Trophoblast cell (in vitro differentiated cells and primary cell): Measurements from ENCODE around the gene WDR38.

Source experiments
- DNase-seq, 2 donors: peaks; one replicate each; pipeline ENCODE4 v3.0.0-alpha.2; 2016
- H2AFZ ChIP-seq: 2 replicates; pipeline ENCODE4 v1.6.1; 2013; ENCODE audit warnings: low read length, moderate library complexity, mild to moderate bottlenecking; ENCODE audit not compliant: insufficient read depth, poor library complexity
- H2AK5ac ChIP-seq: 2 replicates; pipeline ENCODE4 v1.6.1; 2013; ENCODE audit warnings: mild to moderate bottlenecking, low read length
- H2BK120ac ChIP-seq: 2 replicates; pipeline ENCODE4 v1.6.1; 2013; ENCODE audit warnings: low read length, mild to moderate bottlenecking, moderate library complexity; ENCODE audit not compliant: insufficient read depth, poor library complexity
- H2BK12ac ChIP-seq: 2 replicates; pipeline ENCODE4 v1.6.1; 2013; ENCODE audit warnings: mild to moderate bottlenecking, low read length, moderate library complexity
- H2BK5ac ChIP-seq: 2 replicates; pipeline ENCODE4 v1.6.1; 2013; ENCODE audit warnings: low read length, low read depth, moderate library complexity, mild to moderate bottlenecking; ENCODE audit not compliant: poor library complexity
- H3K14ac ChIP-seq: 2 replicates; pipeline ENCODE4 v1.6.1; 2013; ENCODE audit warnings: mild to moderate bottlenecking, low read length
- H3K18ac ChIP-seq: 2 replicates; pipeline ENCODE4 v1.6.1; 2013; ENCODE audit warnings: mild to moderate bottlenecking, low read length
- H3K23ac ChIP-seq: 2 replicates; pipeline ENCODE4 v1.6.1; 2013; ENCODE audit warnings: low read length
- H3K27ac ChIP-seq: 2 replicates; pipeline ENCODE4 v1.5.1; 2013; ENCODE audit warnings: low read depth, mild to moderate bottlenecking, inconsistent platforms, low read length, moderate library complexity
- H3K27me3 ChIP-seq: 2 replicates; pipeline ENCODE4 v1.6.1; 2013; ENCODE audit warnings: inconsistent platforms, mild to moderate bottlenecking, low read length, moderate library complexity; ENCODE audit not compliant: insufficient read depth
- H3K36me3 ChIP-seq, 2 experiments: 1 replicate in 1 of 2; 2 replicates in 1 of 2; pipeline ENCODE4 v1.6.1; 2013; ENCODE audit warnings: low read length in 2 of 2, mild to moderate bottlenecking in 2 of 2, moderate library complexity in 1 of 2; ENCODE audit not compliant: insufficient read depth in 2 of 2, control insufficient read depth in 1 of 2
- H3K4ac ChIP-seq: 2 replicates; pipeline ENCODE4 v1.6.1; 2013; ENCODE audit warnings: low read depth, mild to moderate bottlenecking, low read length, moderate library complexity
- H3K4me1 ChIP-seq, 2 experiments: 1 replicate in 1 of 2; 2 replicates in 1 of 2; pipeline ENCODE4 v1.6.1; 2013; ENCODE audit warnings: low read length in 2 of 2, mild to moderate bottlenecking in 2 of 2, moderate library complexity in 1 of 2; ENCODE audit not compliant: insufficient read depth in 2 of 2, control insufficient read depth in 1 of 2
- H3K4me2 ChIP-seq: 2 replicates; pipeline ENCODE4 v1.6.1; 2013; ENCODE audit warnings: inconsistent platforms, mild to moderate bottlenecking, low read length, moderate library complexity
- H3K4me3 ChIP-seq: 2 replicates; pipeline ENCODE4 v1.5.1; 2013; ENCODE audit warnings: mild to moderate bottlenecking, low read depth, low read length, inconsistent platforms
- H3K79me1 ChIP-seq: one replicate; pipeline ENCODE4 v1.6.1; 2013; ENCODE audit warnings: low read length
- H3K79me2 ChIP-seq: 2 replicates; pipeline ENCODE4 v1.6.1; 2013; ENCODE audit warnings: low read length, mild to moderate bottlenecking; ENCODE audit not compliant: control insufficient read depth, insufficient read depth, poor library complexity
- H3K9ac ChIP-seq: 2 replicates; pipeline ENCODE4 v1.6.1; 2013; ENCODE audit warnings: mild to moderate bottlenecking, low read length
- H3K9me3 ChIP-seq: 2 replicates; pipeline ENCODE4 v1.6.1; 2013; ENCODE audit warnings: low read depth, mild to moderate bottlenecking, control low read depth, inconsistent platforms, low read length; ENCODE audit not compliant: insufficient read depth
- H4K12ac ChIP-seq: 2 replicates; pipeline ENCODE4 v1.6.1; 2013; ENCODE audit warnings: low read depth, mild to moderate bottlenecking, low read length, moderate library complexity
- H4K8ac ChIP-seq: 2 replicates; pipeline ENCODE4 v1.6.1; 2013; ENCODE audit warnings: low read depth, mild to moderate bottlenecking, low read length, moderate library complexity
- H4K91ac ChIP-seq: one replicate; pipeline ENCODE4 v1.6.1; 2013; ENCODE audit warnings: low read depth, mild to moderate bottlenecking, low read length, moderate library complexity
- WGBS: extraction: QIAGEN DNeasy Blood & Tissue Kit; methylation state at CpG from one replicate; pipeline ENCODE4 v1.1.7; 2013; ENCODE audit warnings: missing lambda C conversion rate; ENCODE audit not compliant: insufficient read length, insufficient coverage; ENCODE audit errors: extremely low coverage; 5-methylcytosine and 5-hydroxymethylcytosine counted together

Gene WDR38

DNA sequence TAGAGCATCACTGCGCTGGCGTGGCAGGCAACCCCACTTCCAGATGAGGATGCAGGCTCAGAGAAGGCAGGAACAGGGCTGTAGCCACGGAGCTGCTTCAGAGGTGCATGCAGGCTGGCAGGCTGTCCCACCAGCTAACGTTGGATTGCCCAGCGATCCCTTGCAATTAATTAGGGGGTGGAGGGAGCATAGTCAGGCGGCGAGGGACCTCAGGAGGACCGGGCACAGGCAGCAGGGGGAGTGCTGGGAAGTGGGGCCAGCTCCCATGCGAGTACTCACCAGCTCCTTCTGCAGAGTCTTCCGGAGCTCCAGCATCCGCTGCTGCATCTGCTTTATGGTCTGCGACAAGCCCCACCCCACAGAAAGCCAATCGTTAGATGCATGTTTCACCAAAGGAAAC lies 29.0 kb downstream of the WDR38 start:
- WGBS: no CpG with 5 or more reads among the region's 13 CpGs

DNA sequence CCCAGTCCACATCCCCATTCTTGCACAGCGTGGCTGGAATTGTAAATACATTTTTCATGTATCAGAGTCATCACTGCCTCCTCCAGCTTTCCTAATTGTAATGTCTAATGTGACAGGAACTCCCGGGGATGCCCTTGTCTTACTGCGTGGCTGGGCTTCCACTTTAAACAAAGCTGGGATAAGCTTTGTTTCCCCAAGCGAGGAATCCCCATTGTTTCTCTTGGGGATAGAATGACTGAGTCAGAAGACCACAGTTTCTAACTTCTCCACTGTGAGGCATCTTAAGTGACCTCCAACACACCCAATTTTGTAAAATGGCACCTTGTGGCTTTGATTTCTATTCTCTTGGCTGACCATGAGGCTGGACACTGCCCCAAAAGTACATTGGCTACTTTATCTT lies 31.1 kb downstream of the WDR38 start:
- no peak overlapping the region for H2AFZ ChIP-seq
- H3K14ac ChIP-seq: no peak overlapping the region
- H3K18ac ChIP-seq: no peak overlapping the region
- no peak overlapping the region for H3K9ac ChIP-seq
- no peaks in the 10 kb centered on the region for H3K79me2 ChIP-seq
- peaks cover 39 to 62% of the 10 kb centered on the region in 2 experiments for H3K36me3 ChIP-seq
- no peak overlapping the region for H3K23ac ChIP-seq
- DNase-seq: no peak
- H2BK5ac ChIP-seq: no peak overlapping the region
- no peaks in the 10 kb centered on the region for H3K27me3 ChIP-seq
- no peak overlapping the region for H2BK12ac ChIP-seq
- H3K4me1 ChIP-seq: no peaks in the 10 kb centered on the region
- H3K4me3 ChIP-seq: no peak overlapping the region
- H3K9me3 ChIP-seq: peaks cover 5% of the 10 kb centered on the region
- no peak overlapping the region for H4K12ac ChIP-seq
- no peak overlapping the region for H3K27ac ChIP-seq
- H3K4me2 ChIP-seq: no peak overlapping the region
- no CpG with 5 or more reads among the region's 4 CpGs for WGBS
- no peak overlapping the region for H2BK120ac ChIP-seq
- no peak overlapping the region for H4K8ac ChIP-seq
- H2AK5ac ChIP-seq: no peak overlapping the region
- no peak overlapping the region for H4K91ac ChIP-seq
- no peak overlapping the region for H3K4ac ChIP-seq
- no peaks in the 10 kb centered on the region for H3K79me1 ChIP-seq

More for the DNA sequence above, 29.0 kb downstream of the WDR38 start:
- Histone ChIP-seq H3K4me3 (peak overlapping the region; percentile 2), H3K27ac (no peak overlapping the region), H3K23ac (no peak overlapping the region), H4K91ac (no peak overlapping the region), H3K9me3 (peaks cover 5% of the 10 kb centered on the region), H4K8ac (no peak overlapping the region), H3K4me2 (no peak overlapping the region), H2AFZ (no peak overlapping the region), H3K18ac (no peak overlapping the region), H3K79me2 (no peaks in the 10 kb centered on the region), H3K79me1 (no peaks in the 10 kb centered on the region), H3K27me3 (no peaks in the 10 kb centered on the region), H3K36me3 (peaks cover 36 to 59% of the 10 kb centered on the region in 2 experiments), H2BK12ac (no peak overlapping the region), H2AK5ac (no peak overlapping the region), H3K4me1 (no peaks in the 10 kb centered on the region), H2BK5ac (no peak overlapping the region), H2BK120ac (no peak overlapping the region), H3K4ac (no peak overlapping the region), H3K14ac (no peak overlapping the region), H3K9ac (no peak overlapping the region), H4K12ac (no peak overlapping the region)
- no peak for DNase-seq

DNA sequence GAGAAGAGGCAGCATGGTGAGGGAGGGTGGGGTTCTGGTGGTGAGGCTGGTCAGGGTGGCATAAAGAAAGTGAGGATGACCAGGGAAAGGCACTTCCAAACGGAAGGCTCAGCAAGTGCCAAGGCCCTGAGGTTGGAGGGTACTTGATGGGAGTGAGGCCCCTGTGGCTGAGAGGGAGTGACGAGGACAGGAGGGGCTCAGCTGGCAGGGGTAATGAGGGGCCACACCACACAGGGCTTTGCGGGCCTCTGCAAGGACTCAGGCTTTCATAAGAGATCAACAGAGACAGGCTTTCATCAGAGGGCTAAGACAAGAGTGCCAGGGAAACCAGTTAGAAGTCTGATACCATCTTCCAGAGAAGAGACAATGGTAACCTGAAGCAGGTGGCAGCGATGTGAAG lies 32.3 kb downstream of the WDR38 start:
- no peak for DNase-seq
- H3K9ac ChIP-seq: no peak overlapping the region
- no peak overlapping the region for H3K4me3 ChIP-seq
- no peak overlapping the region for H2BK5ac ChIP-seq
- H2AFZ ChIP-seq: no peak overlapping the region
- peaks cover 3% of the 10 kb centered on the region for H3K9me3 ChIP-seq
- H3K4me2 ChIP-seq: no peak overlapping the region
- H3K27ac ChIP-seq: no peak overlapping the region
- no peak overlapping the region for H4K91ac ChIP-seq
- H2BK120ac ChIP-seq: no peak overlapping the region
- H4K12ac ChIP-seq: no peak overlapping the region
- no peak overlapping the region for H3K23ac ChIP-seq
- H3K18ac ChIP-seq: no peak overlapping the region
- WGBS: no CpG with 5 or more reads among the region's 4 CpGs
- H3K36me3 ChIP-seq: peaks cover 42 to 64% of the 10 kb centered on the region in 2 experiments
- H3K4me1 ChIP-seq: no peaks in the 10 kb centered on the region
- H3K4ac ChIP-seq: no peak overlapping the region
- H3K79me2 ChIP-seq: no peaks in the 10 kb centered on the region
- no peak overlapping the region for H2AK5ac ChIP-seq
- H3K27me3 ChIP-seq: no peaks in the 10 kb centered on the region
- H4K8ac ChIP-seq: no peak overlapping the region
- no peaks in the 10 kb centered on the region for H3K79me1 ChIP-seq
- no peak overlapping the region for H3K14ac ChIP-seq
- H2BK12ac ChIP-seq: no peak overlapping the region

DNA sequence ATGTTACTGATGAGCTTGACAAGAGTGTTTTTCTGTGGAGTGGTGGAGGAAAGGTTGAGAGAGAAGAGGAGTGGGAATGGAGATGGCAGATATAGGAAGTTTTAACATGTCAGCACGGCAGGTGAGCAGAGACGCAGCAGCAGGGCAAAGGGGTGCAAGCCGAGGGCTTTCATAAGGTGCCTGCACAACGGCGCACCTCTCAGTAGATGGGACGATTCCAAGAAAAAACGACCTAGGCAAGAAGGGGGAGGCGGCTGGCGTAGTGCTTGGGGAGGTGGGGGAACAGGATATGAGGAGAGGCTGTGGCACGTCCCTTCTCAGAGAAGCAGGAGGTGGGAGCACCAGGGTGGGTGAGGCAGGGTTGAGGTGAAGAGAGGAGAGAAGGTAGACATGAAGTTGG lies 33.2 kb downstream of the WDR38 start:
- H3K18ac ChIP-seq: no peak overlapping the region
- H3K27ac ChIP-seq: no peak overlapping the region
- WGBS: no CpG with 5 or more reads among the region's 10 CpGs
- H3K23ac ChIP-seq: no peak overlapping the region
- H3K9ac ChIP-seq: no peak overlapping the region
- H2BK12ac ChIP-seq: no peak overlapping the region
- H3K79me1 ChIP-seq: no peaks in the 10 kb centered on the region
- no peak overlapping the region for H2BK5ac ChIP-seq
- no peaks in the 10 kb centered on the region for H3K27me3 ChIP-seq
- H3K4me3 ChIP-seq: no peak overlapping the region
- no peak overlapping the region for H3K14ac ChIP-seq
- H3K36me3 ChIP-seq: peaks cover 36 to 63% of the 10 kb centered on the region in 2 experiments
- H3K9me3 ChIP-seq: peaks cover 6% of the 10 kb centered on the region
- H2AFZ ChIP-seq: no peak overlapping the region
- no peak overlapping the region for H2AK5ac ChIP-seq
- H4K91ac ChIP-seq: no peak overlapping the region
- no peak overlapping the region for H3K4me2 ChIP-seq
- DNase-seq: no peak
- H2BK120ac ChIP-seq: no peak overlapping the region
- H4K12ac ChIP-seq: no peak overlapping the region
- H3K4ac ChIP-seq: no peak overlapping the region
- no peaks in the 10 kb centered on the region for H3K4me1 ChIP-seq
- no peak overlapping the region for H4K8ac ChIP-seq
- no peaks in the 10 kb centered on the region for H3K79me2 ChIP-seq
